T47D (cell line): Measurements from ENCODE around the gene RAB11FIP3.

Experiments
- DNase-seq, 2 experiments: peaks; one replicate each; pipeline versions ENCODE4 v3.0.0 to v3.0.0-alpha.2; 2011 to 2012; ENCODE audit warnings: low read depth in 1 of 2, low spot score in 1 of 2
- JUND ChIP-seq: IDR thresholded peaks from 2 replicates; pipeline ENCODE4 v1.6.1; 2012; ENCODE audit warnings: low read depth
- in situ Hi-C: cut with HindIII; loops from 2 replicates; pipeline ENCODE4 v1.10.0; 2016; ENCODE audit warnings: low sequenced_read_pairs, low pct_unique_long_range_greater_than_20kb

The RAB11FIP3 gene

DNA sequence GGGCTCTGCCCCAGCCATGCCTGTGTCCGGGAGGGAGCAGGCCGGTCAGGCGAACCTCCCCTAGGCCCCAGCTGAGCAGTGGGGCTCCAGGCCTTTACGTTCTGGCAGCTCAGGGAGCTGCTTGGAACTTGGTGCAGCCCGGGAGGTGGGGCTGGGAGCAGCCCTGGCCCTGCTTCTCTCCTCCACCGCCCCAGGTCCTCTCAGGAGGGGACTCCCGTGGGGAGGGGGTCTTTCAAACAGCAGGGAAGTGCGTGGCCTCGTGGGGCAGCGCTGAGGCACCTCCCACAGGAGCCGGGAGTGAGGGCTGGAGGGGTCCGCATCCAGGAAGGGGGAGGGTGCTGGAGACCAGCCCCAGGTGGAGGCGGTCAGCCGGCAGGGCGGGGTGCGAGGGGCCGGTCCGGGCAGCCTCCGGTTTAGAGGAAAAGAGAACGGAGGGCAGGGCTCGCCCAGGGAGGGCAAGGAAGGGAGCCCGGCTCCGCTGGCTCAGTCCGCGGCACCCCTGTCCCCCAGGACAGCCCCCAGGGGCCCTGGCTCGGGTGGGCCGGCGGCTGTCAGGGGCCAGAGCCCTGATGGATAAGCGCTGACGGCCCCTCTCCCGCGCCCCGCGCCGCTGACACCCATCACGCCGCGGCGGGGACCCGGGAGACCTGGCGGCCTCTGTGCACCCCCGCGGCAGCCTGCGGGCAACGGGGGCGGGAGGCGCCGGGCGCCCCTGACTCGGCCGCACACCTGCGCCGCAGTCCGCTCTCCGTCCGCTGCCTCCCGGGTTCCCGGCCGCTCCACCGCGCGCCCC lies 134.2 kb downstream of the RAB11FIP3 start:
- no peak for DNase-seq
- no peak for TF ChIP-seq JUND
- in situ Hi-C loops: no loop called here

DNA sequence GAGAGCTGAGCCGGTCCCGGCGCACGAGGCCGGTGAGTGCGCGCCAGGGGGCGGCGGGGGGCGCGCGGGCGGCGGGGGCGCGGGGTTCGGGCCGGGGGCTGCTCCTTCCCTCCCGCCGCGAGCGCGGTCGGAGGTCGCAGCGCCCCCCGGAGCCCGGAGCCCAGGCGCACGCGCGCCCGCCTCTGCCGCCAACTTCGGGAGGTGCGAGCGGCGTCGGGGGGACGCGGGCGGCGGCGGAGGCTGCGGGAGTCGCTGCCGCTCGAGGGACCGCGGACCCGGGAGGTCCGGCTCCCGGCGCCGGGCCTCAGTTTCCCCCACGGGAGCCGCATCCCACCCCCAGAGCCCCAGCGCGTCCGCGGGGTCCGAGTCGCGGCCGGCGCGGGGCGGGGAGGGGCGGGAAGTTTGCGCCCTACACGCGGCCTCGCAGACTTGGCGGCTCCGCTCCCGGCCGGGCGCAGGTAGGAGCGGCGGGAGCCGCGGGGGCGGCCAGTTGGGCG lies 134.8 kb downstream of the RAB11FIP3 start, which contains the start of gene PRR35:
Gene PRR35 (plus strand): TSS at position 191 of the 497 bp plus-strand sequence. CDS start 2,901 bp downstream, outside the sequence.
- in situ Hi-C loops: no loop called here
- DNase-seq: no peak
- no peak for TF ChIP-seq JUND

DNA sequence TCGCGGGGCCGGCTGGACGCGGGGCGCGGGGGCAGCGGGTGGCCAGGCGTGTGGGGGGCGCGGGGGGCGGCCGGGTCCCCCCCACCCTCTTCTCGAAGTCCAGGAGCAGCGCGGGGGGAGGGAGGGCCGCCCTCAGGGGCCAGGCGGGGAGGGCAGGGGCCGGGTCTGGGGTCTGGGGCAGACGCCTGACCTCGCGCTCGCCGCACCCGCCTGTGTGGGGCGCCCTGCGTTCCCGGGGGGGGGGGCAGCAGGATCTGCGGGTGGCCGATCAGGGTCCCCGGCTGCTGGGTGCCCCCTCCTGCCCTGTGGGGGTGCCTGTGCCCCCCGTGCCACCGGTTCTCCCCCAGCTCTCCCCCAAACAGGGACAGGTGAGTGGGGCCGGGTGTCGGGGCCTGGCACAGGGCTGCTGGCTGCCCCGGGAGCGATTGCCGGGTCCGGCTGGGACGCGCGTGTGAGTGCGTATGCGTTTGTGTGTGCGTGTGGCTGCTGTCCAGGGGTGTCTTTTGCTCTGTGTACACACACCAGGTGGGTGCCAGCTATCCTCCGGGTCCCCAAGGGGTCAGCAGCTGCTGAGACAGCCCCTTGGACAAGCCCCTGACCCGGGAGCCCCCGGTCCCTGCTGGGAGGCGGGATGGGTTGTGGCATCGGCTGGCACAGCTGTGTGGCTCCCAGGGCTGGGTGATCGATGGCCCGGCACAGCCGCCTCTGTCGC lies 135.4 kb downstream of the RAB11FIP3 start:
- TF ChIP-seq JUND: no peak
- no peak for DNase-seq
- in situ Hi-C loops: no loop called here

DNA sequence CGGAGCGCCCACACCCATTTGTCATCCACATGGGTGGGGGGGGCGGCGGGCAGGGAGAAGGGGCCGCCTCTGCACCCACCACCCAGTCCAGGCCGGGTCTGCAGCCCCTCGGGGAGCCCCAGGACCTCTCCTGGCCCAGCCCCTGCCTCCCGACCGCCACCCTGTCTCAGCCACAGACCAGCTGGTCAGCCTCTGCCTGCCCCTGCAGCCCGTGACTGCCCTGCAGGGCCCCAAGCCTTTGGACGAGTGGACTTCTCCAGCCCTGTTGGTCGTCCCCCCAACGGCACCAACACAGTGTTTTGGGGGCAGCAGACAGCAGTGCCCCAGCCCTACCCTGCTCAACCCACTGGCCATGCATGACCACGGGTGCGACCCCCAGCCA lies 136.0 kb downstream of the RAB11FIP3 start:
- TF ChIP-seq JUND: no peak
- no peak for DNase-seq
- in situ Hi-C loops: no loop called here

DNA sequence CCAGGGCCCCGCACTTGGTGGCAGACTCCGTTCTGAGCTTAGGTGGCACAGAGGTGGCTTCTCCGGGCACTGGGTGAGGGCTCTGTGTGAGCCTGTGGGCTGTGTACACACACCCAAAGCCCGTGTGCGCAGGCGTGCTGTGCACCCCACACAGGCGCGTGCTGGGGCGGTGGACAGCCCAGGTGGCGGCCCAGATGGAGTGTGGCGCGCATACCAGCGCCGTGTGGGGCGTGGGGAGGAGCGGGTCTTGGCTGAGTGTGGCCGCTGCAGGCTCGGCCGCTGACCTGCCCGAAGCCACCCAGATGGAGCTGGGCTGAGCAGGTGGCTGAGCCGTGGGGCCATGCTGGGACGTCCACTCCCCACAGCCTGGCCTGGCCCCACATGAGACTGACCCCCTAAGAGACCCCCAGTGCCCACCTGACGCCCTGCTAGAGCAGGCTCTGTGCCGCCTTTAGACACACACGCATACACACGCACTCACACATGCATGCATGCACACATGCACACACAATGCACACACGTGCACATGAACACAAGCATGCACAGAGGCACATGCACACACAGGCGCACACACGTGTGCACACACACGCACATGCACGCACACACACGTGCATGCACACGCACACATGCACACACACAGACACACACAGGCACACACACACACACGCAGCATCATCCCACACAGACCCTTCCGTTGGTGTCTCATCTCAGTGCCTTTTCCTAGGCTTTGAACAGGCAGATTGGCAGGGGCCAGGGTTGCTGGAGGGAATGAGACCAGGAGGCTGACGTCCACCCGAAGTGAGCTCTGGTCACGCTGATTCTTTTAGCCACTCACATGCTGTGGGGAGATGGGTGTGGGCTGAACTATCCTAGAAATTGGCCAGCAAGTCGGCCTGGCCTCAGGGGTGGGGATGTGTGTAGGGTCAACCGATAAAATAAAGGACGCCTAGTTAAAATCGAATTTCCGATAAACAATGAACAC lies 136.8 kb downstream of the RAB11FIP3 start:
- in situ Hi-C loops: no loop called here
- no peak for TF ChIP-seq JUND
- no peak for DNase-seq

DNA sequence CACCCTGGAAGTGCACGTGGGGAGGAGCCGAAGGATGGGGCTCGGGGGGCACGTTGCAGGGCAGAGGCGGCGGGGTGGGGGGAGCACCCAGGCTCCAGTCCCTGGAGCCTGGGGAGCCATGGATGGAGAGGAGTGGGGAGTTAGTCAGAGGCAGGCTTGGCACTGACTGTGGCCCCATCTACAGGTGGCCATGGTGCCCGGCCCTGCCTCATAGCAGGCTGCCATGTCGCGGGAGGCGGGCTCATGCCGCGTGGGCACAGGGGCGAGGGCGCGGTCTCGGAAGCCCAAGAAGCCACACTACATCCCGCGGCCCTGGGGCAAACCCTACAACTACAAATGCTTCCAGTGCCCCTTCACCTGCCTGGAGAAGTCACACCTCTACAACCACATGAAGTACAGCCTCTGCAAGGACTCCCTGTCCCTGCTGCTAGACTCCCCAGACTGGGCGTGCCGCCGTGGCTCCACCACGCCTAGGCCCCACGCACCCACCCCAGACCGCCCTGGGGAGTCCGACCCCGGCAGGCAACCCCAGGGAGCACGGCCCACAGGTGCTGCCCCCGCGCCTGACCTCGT lies 137.7 kb downstream of the RAB11FIP3 start:
- TF ChIP-seq JUND: no peak
- in situ Hi-C loops: no loop called here
- DNase-seq: no peak

DNA sequence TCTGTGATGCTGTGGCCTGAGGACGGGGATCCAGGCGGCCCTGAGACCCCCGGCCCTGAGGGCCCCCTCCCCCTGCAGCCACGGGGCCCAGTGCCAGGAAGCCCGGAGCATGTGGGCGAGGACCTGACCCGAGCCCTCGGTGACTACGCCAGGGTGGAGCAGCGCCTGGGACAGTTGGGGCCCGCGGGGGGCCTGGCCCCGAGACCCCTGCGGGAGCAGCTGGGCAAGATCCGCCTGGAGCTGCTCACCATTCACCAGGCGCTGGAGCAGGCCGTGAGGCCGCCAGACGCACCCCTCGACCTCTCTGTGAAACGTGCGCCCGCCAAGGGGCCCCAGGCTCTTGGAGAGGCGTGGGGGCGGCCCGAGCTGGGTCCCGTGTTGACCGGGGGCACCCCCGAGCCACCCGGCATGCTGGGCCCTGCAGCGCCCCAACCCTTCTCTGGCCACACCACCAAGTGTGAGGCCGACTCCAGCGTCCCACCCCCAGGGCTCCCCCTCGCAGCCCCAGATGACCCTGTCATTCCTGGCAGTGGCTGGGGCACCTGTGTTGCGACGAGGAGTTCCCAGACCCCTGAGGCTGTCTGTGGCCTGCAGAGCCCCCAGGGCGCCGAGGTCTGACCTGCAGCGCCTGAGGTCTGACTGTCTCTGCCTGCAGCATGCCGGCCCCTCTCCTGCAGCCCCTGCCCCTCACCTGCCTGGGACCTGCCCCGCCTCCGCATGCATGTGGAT lies 139.4 kb downstream of the RAB11FIP3 start:
- no peak for DNase-seq
- TF ChIP-seq JUND: no peak
- in situ Hi-C loops: no loop called here

DNA sequence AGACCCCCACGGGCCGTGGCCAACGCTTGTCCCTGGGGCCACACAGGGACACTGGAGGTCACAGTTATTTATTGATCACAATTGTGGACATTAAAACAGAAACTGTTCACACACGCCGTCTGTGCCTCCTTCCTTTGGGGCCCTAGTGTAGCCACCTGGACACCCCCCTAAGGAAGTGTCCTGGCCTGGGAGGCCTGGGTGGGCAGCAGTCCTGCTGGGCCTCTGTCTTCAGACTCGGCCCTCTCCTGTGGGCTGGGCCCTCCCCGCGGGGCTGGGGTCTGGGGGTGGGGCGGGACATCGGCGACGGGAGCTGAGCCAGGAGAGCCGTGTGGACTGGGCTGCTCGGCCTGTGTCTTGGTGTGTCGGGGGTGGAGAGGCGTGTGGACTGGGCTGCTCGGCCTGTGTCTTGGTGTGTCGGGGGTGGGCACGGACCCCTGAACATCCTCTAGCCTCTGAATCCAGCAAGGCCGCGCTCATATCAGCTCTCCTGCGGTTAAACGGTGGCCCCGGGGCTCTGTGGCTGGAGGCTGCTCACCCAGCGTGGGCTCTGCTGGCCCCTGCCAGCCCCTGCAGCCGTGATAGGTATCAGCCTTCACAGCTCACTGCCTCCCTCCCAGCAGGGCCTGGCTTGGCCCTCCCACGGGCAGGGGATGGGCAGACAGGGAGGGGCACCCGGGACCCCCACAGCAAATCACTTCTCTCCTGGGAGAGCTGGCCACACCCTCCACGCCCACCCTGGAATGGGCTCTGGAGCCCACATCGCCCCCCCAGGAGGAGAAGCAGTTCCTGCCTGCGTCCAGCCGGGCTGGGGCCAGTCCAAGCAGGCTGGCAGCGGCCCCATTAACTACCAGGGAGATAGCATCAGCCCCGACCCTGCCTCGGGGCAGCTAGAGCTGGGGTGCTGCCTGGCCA lies 140.2 kb downstream of the RAB11FIP3 start:
- in situ Hi-C loops: no loop called here
- no peak for TF ChIP-seq JUND
- DNase-seq: peak; percentile 56 to 85

DNA sequence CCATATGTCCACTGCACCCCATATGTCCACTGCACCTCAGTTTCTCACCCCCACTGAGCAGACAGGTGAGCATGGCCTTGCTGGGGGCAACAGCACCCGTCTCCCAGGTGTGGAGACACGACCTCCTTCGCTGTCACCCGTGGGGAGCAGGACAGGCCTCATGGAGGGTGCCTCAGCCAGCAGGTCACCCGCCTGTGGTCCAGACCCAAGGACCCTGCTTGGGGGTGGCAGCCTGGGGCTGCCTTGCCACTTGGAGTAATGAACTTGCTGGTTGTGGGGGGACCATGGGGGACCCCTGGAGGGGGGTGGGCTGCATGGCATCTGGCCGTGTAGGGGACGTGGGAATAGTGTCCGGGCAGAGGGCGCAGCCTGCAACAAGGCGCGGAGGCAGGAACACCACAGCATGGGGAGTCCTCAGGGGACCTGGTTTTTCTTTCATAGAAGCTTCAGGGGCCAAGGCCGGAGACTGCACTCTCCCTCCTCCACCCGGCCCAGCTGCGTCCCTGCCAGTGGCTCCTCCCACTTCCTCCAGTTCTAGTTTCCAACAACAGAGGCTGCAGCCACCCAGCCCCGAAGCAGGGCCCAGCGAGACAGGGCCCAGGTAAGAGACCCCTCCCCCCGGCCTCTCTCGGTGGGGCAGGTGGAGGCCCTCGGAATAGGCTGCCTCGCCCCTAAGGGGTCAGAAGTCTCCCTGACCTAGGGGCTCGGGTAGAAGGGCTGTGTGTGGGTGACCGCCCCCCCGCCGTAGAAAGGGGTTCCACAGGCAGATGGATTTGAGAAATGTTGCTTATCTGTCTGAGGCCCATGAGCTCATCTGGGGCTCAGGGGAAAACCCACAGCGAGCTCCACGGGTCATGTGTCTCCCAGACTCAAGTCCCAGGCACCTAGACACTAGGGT lies 141.3 kb downstream of the RAB11FIP3 start, which contains the start of gene NHLRC4:
Gene NHLRC4 (plus strand): TSS at position 531 of the 898 bp plus-strand sequence. CDS start 1,043 bp downstream, outside the sequence.
- peak; percentile 69 to 89 for DNase-seq
- no peak for TF ChIP-seq JUND
- in situ Hi-C loops: no loop called here
